Dermis microvascular lymphatic vessel endothelial cell (primary cell): ENCODE data around the gene ROBO2. TPM values are rescaled to one million over a fixed set of nuclear protein-coding genes. Genes with fewer than 3 reads are reported as not detected.
A peak's percentile ranks its signal among the peaks of the same experiment; 100 is the strongest.

ENCODE experiments used
- DNase-seq, 2 donors: peaks; one replicate each; pipeline versions ENCODE4 v3.0.0 to v3.0.0-alpha.2; 2010; ENCODE audit warnings: low read depth in 2 of 2
- total RNA-seq: library from RNA; depleted of rRNA; stranded (reverse); fragments of >200 nt; gene quantifications from 2 replicates; pipeline ENCODE4 v1.2.1, GENCODE V29; 2014

The ROBO2 gene
- total RNA-seq, 1 donor from 2014 or later: under 0.01 TPM

- DNase-seq: no peak
These were observed 286.7 kb downstream of the ROBO2 start for GRCh38 chr3:77326586-77326985.

- no peak for DNase-seq
These were observed 288.8 kb downstream of the ROBO2 start for GRCh38 chr3:77328690-77329089.

GRCh38 chr3:77329116-77329515 is 289.2 kb downstream of the ROBO2 start:
- DNase-seq: no peak

GRCh38 chr3:77338195-77338594 is 298.3 kb downstream of the ROBO2 start:
- no peak for DNase-seq

GRCh38 chr3:77342027-77342426 is 302.1 kb downstream of the ROBO2 start:
- DNase-seq: no peak

- DNase-seq: no peak
These were observed 302.8 kb downstream of the ROBO2 start for GRCh38 chr3:77342688-77343087.

GRCh38 chr3:77345009-77345408 is 305.1 kb downstream of the ROBO2 start:
- no peak for DNase-seq

- DNase-seq: peak in 1 of 2 donors; percentile 28
These were observed 308.5 kb downstream of the ROBO2 start for GRCh38 chr3:77348244-77348855.

GRCh38 chr3:77354958-77355357 is 315.1 kb downstream of the ROBO2 start:
- DNase-seq: no peak

GRCh38 chr3:77362936-77363335 is 323.0 kb downstream of the ROBO2 start:
- no peak for DNase-seq

- no peak for DNase-seq
These were observed 325.3 kb downstream of the ROBO2 start for GRCh38 chr3:77365152-77365551.

GRCh38 chr3:77370413-77370812 is 330.5 kb downstream of the ROBO2 start:
- DNase-seq: peak in 1 of 2 donors; percentile 18

GRCh38 chr3:77372018-77372417 is 332.1 kb downstream of the ROBO2 start:
- no peak for DNase-seq

- no peak for DNase-seq
These were observed 332.9 kb downstream of the ROBO2 start for GRCh38 chr3:77372634-77373346.

- DNase-seq: no peak
These were observed 333.7 kb downstream of the ROBO2 start for GRCh38 chr3:77373619-77374018.

GRCh38 chr3:77376511-77376910 is 336.6 kb downstream of the ROBO2 start:
- DNase-seq: no peak

GRCh38 chr3:77377717-77378116 is 337.8 kb downstream of the ROBO2 start:
- DNase-seq: no peak

GRCh38 chr3:77380136-77380535 is 340.2 kb downstream of the ROBO2 start:
- no peak for DNase-seq

GRCh38 chr3:77381431-77381830 is 341.5 kb downstream of the ROBO2 start:
- DNase-seq: no peak

GRCh38 chr3:77392181-77392580 is 352.3 kb downstream of the ROBO2 start:
- DNase-seq: no peak

- DNase-seq: no peak
These were observed 354.1 kb downstream of the ROBO2 start for GRCh38 chr3:77394046-77394445.

- DNase-seq: no peak
These were observed 365.0 kb downstream of the ROBO2 start for GRCh38 chr3:77404871-77405270.

- DNase-seq: no peak
These were observed 367.5 kb downstream of the ROBO2 start for GRCh38 chr3:77407441-77407840.
